OCI-M1 (cell line): ENCODE results near the gene RPTOR.

Source experiments
- DNase-seq: peaks from one replicate; lab custom pipeline; 2025; lab: John Stamatoyannopoulos, UW

Gene RPTOR

DNA sequence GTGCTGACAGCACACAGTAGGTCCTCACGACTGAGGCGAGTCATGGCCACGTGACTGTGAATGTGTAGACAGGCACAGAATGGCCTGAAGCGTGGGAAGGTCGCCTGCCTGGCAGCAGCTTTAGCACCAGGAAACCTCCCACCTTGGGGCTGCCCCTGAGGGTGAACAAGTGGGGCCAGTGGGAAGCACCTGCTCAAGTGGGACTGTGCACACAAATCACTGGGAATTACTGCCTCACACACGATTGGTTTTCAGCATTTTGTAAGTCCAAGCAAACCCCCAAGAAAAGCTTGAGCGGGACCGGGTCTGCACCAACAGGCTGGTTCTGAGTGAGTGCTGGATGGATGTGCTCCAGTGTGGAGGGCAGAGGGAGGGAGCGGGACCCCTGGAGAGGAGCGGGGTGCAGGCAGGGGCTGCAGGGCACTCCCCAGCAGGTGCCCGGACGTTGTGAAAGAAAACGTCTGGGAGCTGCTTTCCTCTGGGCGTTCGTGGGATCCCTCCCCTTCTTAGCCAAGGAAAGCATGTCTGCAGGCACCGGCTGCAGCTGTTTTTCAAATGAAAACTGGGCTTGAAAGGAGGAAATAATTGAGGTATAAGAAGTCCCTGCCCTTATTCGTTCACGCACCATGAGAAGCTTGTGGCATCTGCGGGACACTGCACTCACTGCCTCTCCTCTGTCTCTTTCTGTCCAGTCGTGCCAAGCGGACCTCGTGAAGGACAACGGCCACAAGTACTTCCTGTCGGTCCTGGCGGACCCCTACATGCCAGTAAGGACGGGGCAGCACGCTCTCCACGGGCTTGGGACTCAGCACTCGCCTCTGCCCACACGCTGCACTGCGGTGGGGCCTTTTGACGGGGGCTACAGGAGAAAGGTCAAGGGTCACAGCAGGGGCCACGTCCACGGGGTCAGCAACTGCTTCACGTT, 335.3 kb downstream of the RPTOR start:
- no peak for DNase-seq

DNA sequence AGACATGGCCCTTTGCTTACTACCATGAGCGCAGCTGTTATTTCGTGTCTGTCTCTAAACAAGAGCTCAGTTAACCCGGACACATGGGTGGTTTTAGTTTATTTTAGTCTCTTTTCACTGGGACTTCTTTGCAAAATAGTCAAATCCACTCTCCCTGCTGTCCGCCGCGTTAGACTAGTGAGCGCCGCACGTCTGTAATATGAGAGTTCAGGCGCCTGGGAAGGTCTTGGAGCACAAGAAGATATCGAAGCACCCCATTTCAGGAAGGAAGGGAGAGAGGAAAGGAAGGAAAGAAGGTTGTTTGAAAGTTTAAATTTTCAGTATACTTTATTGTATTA, 336.0 kb downstream of the RPTOR start:
- DNase-seq: no peak

DNA sequence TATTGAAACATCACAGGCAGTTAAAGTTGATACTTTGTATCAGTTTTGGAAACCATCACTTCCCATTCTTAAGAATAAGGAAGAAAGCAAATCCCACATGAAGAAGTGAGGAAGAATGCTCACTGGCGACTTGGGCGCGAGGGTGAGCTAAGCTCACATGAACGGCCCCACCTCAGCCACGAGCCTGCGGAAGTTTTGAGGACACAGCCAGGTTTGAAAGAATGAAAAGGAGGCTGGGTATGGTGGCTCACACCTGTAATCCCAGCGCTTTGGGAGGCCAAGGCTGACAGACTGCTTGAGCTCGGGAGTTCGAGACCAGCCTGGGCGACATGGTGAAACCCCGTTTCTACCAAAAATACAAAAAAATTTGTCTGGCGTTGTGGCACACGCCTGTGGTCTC, 336.7 kb downstream of the RPTOR start:
- DNase-seq: no peak

DNA sequence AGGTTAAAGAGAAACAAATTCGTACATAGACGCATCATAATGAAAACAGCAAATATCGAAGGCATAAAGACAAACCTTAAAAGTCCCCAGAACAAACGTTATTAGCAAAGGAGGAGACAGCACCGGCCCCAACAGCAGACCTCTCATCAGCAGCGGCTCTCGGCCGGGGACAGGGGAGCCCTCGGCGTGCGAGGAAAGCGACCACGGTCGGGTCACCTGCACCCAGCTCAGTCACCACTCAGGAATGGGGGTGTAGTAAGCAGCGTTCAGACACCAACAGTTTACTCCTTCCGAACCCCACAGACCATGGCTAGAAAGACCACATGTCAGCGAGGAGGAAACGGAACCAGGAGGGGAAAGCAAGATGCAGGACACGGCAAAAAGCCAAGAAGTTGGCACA, 337.7 kb downstream of the RPTOR start:
- no peak for DNase-seq

GRCh38 chr17:80882926-80883685, 338.5 kb downstream of the RPTOR start:
- DNase-seq: no peak

DNA sequence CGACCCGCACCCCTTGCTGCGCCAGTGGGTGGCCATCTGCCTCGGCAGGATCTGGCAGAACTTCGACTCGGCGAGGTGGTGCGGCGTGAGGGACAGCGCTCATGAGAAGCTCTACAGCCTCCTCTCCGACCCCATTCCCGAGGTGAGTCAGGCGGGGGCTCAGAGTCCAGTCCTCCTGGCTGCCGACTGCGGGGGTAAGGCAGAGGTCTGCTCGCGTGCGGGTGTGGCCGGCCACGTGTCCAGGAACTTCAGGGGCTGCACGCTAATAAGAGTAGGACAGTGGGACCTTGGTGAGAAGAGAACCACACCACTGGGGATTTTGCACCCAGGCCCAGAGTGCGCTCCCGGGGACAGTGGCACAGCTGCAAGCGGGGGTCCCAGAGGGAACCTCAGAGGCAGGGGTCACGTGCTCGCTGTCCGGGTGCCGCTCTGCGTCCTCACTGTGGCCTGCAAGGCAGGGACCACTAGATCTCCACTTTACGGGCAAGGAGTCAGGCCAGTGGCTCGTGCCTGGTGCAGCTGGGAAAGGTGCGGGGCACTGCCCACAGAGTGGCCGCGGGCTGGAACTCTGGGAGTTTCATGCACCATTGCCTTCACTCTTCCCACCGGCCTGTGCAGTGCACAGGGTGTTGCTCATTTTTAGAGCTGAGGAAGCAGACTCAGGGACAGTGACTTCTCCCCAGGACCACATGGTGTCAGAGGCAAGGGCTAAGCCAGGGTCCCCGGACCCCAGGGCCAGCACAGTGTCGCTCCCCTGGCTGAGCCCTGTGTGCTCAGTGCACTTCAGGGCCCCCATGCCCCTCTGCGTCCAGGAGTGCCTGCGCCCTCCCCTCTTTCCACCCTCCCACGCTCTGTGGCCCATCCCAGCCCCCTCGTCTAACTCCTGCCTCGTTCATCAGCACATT, 339.4 kb downstream of the RPTOR start:
- no peak for DNase-seq

DNA sequence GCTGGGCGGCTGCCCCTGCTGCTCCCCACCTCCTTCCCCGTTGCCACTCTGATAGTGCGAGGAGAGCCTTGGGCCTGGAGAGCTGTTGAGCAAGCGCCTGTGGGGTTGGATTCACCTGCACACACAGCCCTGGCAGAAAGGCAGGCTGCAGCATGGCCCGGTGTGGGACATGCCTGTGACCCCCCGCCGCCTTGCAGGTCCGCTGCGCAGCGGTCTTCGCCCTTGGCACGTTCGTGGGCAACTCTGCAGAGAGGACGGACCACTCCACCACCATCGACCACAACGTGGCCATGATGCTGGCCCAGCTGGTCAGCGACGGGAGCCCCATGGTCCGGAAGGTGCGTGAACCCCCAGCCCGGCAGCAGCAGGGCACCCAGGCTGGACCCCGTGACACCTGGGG, 340.2 kb downstream of the RPTOR start:
- no peak for DNase-seq

DNA sequence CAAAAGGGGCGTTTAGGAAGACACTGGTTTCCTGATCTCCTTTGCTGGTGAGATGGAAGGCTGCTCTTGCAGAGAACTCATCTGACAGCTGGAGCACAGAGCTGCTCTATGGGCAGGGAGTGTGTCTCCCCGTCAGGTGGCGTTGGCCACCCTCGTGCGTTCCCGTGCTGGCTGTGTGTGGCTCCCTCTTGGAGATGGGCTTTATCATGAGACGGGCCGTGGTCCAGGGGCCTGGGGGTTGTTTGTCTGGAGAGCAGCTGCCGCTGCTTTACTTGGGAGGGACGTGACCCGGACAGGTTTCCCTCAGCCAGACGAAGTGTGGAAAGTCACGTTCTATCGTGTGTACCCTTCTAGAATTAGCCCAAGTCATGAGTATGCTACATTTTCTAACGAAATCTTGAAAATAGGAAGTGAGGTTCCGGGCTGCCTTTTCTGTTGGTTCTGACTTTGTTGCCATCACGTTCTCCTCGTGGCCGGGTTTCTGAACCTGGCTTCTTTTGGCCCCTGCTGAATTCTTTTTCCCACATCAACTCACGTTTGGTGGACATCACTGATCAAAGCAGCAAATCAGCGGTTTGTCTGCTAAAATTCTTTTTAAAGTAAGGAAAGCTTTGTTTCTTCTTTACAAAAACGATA, 341.4 kb downstream of the RPTOR start:
- no peak for DNase-seq

GRCh38 chr17:80886641-80887573, 342.3 kb downstream of the RPTOR start:
- no peak for DNase-seq

- no peak for DNase-seq
Measured at GRCh38 chr17:80887639-80888175, 343.1 kb downstream of the RPTOR start.

DNA sequence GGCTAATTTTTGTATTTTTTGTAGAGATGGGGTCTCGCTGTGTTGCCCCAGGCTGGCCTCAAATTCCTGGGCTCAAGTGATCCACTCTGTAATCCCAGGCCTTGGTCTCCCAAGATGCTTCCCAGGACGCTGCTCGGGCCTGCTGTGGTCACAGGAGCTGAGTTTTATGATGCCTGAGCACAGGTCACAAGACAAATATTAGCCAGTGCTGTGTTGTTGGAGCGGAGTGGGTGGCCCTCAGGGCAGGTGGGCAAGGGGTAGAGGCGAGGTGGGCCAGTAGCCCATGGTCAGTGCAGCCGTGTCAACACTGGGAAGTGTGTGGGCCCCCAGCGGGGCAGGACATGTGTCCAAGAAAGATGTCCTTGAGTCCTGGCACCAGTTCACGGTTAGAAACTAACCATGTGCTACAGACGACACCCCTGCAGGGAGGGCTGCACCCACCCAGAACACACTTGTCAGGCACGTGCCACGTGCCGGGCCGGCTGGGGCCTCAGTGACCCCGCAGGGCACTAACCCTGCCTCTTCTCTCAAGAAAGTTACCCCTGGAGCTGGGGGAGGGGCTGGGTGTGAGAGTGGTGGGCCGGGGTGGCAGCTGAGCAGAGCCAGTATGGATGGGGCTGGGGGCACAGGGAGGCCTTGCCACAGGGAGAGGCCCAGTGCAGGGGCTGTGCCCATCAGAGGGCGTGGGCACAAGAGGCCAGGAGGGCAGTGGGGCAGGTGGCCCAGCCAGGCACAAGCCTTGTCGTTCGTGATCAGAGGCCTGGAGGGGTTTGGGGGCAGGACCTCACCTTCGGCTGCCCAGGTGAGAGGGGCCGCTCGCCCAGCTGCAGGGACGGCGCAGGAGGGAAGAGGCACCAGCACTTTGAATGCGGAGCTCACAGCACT, 343.9 kb downstream of the RPTOR start:
- DNase-seq: no peak

GRCh38 chr17:80889231-80890195, 344.9 kb downstream of the RPTOR start:
- DNase-seq: no peak

- DNase-seq: no peak
Measured at GRCh38 chr17:80890196-80890920, 345.7 kb downstream of the RPTOR start.

GRCh38 chr17:80890921-80891396, 346.3 kb downstream of the RPTOR start:
- no peak for DNase-seq

DNA sequence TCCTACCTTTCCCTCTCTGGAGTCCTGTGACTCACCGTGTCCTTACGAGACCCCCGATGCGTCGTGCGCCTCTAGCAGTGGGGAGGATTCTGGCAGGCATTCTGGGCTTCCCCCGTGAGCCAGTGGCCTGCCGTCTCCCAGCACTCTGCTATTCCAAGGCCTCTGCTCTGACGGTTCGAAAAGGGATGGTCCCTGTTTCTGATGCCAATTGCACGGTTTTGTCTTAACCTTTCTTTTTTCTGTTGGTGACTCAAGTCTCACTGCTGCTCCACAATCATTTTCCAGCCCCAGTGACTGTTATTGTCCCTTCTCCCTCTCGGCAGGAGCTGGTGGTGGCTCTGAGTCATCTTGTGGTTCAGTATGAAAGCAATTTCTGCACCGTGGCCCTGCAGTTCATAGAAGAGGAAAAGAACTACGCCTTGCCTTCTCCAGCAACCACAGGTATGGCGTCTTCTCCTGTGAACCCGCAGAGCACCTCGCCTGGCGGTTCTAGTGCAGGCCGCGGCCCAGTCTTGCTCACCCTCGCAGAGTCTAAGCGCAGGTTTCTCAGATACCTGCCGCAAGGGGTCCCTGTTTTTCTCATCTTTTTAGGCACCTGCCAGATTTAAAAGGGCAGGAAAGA, 346.9 kb downstream of the RPTOR start:
- DNase-seq: peak; percentile 5

DNA sequence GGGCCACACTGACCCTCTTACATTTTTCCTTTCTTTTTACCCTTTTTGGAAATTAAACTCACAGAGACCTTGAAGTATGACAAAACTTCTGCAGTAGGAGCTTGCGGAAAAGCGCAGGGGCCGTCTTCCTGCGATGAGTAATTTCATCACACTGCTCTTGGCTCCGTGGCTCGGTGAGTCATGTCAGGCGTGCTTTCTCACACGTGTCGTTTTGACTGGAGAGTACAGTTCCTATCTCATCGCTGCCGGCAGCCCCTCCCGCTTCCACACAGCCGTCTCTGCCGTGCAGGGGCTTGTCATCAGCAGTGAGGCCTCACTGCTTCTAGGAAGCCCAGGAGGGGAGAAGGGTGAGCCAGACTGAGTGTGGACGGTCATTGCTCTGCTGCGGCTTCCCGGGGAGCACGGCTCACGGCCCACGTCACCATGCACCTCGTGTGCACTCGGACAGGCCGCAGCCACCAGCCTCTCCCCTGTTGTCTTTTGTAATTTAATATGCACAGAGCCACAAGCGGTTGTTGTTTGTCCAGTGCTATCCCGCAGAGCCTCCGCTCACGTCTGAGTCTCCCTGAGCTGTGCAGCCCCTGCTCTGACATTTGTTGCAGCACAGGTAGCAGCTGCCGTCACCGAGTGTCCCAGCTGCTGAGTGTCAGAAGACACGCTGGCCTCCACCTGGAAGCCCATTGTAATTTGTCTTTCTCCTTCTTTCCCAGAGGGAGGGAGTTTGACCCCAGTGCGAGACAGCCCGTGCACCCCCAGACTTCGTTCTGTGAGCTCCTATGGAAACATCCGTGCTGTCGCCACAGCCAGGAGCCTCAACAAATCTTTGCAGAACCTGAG, 347.6 kb downstream of the RPTOR start:
- DNase-seq: no peak
